ENCODE measurements around the gene FBLN5. TPM values are rescaled to one million over a fixed set of nuclear protein-coding genes. Genes with fewer than 3 reads are reported as not detected.

FBLN5 gene
- polyA plus RNA-seq, 3 donors, result 0.16 TPM; not detected in 2

- Histone ChIP-seq H3K4me3 (replicated peaks in 1 of 3; ENCODE audit: low read depth in 2 of 3, low read length in 3 of 3) (no peak overlapping the region), H3K79me2 (ENCODE audit: insufficient read depth, low read length) (no peaks in the 10 kb centered on the region), H3K4me1 (ENCODE audit: control insufficient read depth in 1 of 2, insufficient read depth in 2 of 2, low read length in 2 of 2) (peaks cover 2 to 6% of the 10 kb centered on the region in 2 donors), H3K4me2 (replicated peaks; ENCODE audit: extremely low read depth, low read length, poor library complexity, severe bottlenecking) (no peak overlapping the region), H3K9ac (ENCODE audit: insufficient read depth, low read length, poor library complexity, severe bottlenecking) (no peak overlapping the region), H3K27me3 (ENCODE audit: control insufficient read depth in 2 of 2, insufficient read depth in 2 of 2, low read length in 2 of 2) (peaks cover 27 to 39% of the 10 kb centered on the region in 2 donors), H4K20me1 (ENCODE audit: insufficient read depth, low read length) (no peaks in the 10 kb centered on the region), H2AFZ (ENCODE audit: insufficient read depth, low read depth, low read length, poor library complexity, severe bottlenecking) (no peak overlapping the region), H3K27ac (ENCODE audit: low read depth in 1 of 2, low read length in 2 of 2) (no peak overlapping the region), H3K9me3 (replicated peaks in 1 of 2; ENCODE audit: control insufficient read depth in 1 of 2, insufficient read depth in 1 of 2, low read length in 2 of 2) (no peaks in the 10 kb centered on the region), H3K36me3 (replicated peaks in 1 of 2; ENCODE audit: control insufficient read depth in 1 of 2, insufficient read depth in 2 of 2, low read length in 2 of 2) (no peaks in the 10 kb centered on the region)
- Mint-ChIP-seq H3K36me3 (no peaks in the 10 kb centered on the region), H3K9me3 (peaks cover 0 to 3% (median 0%) of the 10 kb centered on the region in 7 donors), H3K27me3 (ENCODE audit: low read depth in 3 of 3) (peaks cover 28 to 36% (median 32%) of the 10 kb centered on the region in 3 donors), H3K27ac (no peak overlapping the region), H3K4me3 (no peak overlapping the region), H3K4me1 (no peaks in the 10 kb centered on the region)
- intact Hi-C loops (cut with micrococcal nuclease), result no loop called here
- no peak for TF ChIP-seq CTCF (IDR thresholded peaks at IDR 0.05)
- WGBS (ENCODE audit: insufficient coverage), result no CpG with 5 or more reads among the region's 1 CpG
- DNase-seq, result no peak
Measured at GRCh38 chr14:91831337-91831736, 116.2 kb downstream of the FBLN5 start.

- Mint-ChIP-seq H3K27me3 (ENCODE audit: low read depth in 3 of 3) (peaks cover 22 to 31% (median 28%) of the 10 kb centered on the region in 3 donors), H3K4me3 (no peak overlapping the region), H3K4me1 (no peaks in the 10 kb centered on the region), H3K9me3 (peaks cover 0 to 2% (median 0%) of the 10 kb centered on the region in 7 donors), H3K36me3 (no peaks in the 10 kb centered on the region), H3K27ac (no peak overlapping the region)
- Histone ChIP-seq H3K9ac (ENCODE audit: insufficient read depth, low read length, poor library complexity, severe bottlenecking) (no peak overlapping the region), H4K20me1 (ENCODE audit: insufficient read depth, low read length) (no peaks in the 10 kb centered on the region), H3K4me2 (replicated peaks; ENCODE audit: extremely low read depth, low read length, poor library complexity, severe bottlenecking) (no peak overlapping the region), H3K79me2 (ENCODE audit: insufficient read depth, low read length) (no peaks in the 10 kb centered on the region), H3K27me3 (ENCODE audit: control insufficient read depth in 2 of 2, insufficient read depth in 2 of 2, low read length in 2 of 2) (peaks cover 24 to 34% of the 10 kb centered on the region in 2 donors), H3K4me3 (replicated peaks in 1 of 3; ENCODE audit: low read depth in 2 of 3, low read length in 3 of 3) (no peak overlapping the region), H3K9me3 (replicated peaks in 1 of 2; ENCODE audit: control insufficient read depth in 1 of 2, insufficient read depth in 1 of 2, low read length in 2 of 2) (no peaks in the 10 kb centered on the region), H3K36me3 (replicated peaks in 1 of 2; ENCODE audit: control insufficient read depth in 1 of 2, insufficient read depth in 2 of 2, low read length in 2 of 2) (no peaks in the 10 kb centered on the region), H3K27ac (ENCODE audit: low read depth in 1 of 2, low read length in 2 of 2) (no peak overlapping the region), H2AFZ (ENCODE audit: insufficient read depth, low read depth, low read length, poor library complexity, severe bottlenecking) (no peak overlapping the region), H3K4me1 (ENCODE audit: control insufficient read depth in 1 of 2, insufficient read depth in 2 of 2, low read length in 2 of 2) (no peaks in the 10 kb centered on the region)
- intact Hi-C loops (cut with micrococcal nuclease), result no loop called here
- no peak for TF ChIP-seq CTCF (IDR thresholded peaks at IDR 0.05)
- WGBS (ENCODE audit: insufficient coverage), result no CpG with 5 or more reads among the region's 3 CpGs
- no peak for DNase-seq
Measured at GRCh38 chr14:91830777-91831176, 116.7 kb downstream of the FBLN5 start.

Data from CD14-positive monocyte (primary cell).